IMR-90 (cell line): ENCODE results near the gene TMPRSS2. TPM values are rescaled to one million over a fixed set of nuclear protein-coding genes. Genes with fewer than 3 reads are reported as not detected.

Experiments
- ATAC-seq: fragments of 200-7000 bp; cut with Tn5 transposase; 2 replicates; pipeline ENCODE4 v1.9.1; 2020; ENCODE audit warnings: low read depth, mild to moderate bottlenecking, moderate library complexity
- BruUV-seq: library from RNA; stranded (reverse); fragments of 400-500 nt; replicated peaks from 2 replicates; lab custom pipeline; 2021; lab: Mats Ljungman, UMichigan
- CTCF ChIA-PET: fragments of 300-600 bp; formaldehyde crosslinking; extraction: SDS; loops from one replicate; lab custom pipeline; 2021; ENCODE audit warnings: antibody characterized with exemption; lab: Yijun Ruan, JAX
- POLR2A ChIA-PET: fragments of 300-600 bp; sonication (Branson Sonifier 250); formaldehyde crosslinking; loops from one replicate; lab custom pipeline; 2022; ENCODE audit warnings: antibody characterized with exemption; ENCODE audit not compliant: unreplicated experiment; lab: Charles Lee
- DNase-seq: peaks from one replicate; pipeline ENCODE4 v3.0.0; 2013
- H2AFZ ChIP-seq: replicated peaks from 2 replicates; pipeline ENCODE3; 2013; ENCODE audit warnings: low read length, mild to moderate bottlenecking; ENCODE audit not compliant: poor library complexity
- H2AK5ac ChIP-seq: 2 replicates; pipeline ENCODE4 v1.6.1; 2013; ENCODE audit warnings: low read depth, low read length, inconsistent platforms
- H2AK9ac ChIP-seq: replicated peaks from 2 replicates; pipeline ENCODE3; 2013; ENCODE audit warnings: mild to moderate bottlenecking, low read depth, low read length, moderate library complexity; ENCODE audit not compliant: poor library complexity
- H2BK120ac ChIP-seq: 2 replicates; pipeline ENCODE4 v1.6.1; 2013; ENCODE audit warnings: low read depth, low read length, inconsistent platforms
- H2BK15ac ChIP-seq: 3 replicates; pipeline ENCODE4 v1.6.1; 2013; ENCODE audit warnings: low read depth, low read length, inconsistent platforms
- H2BK20ac ChIP-seq: 2 replicates; pipeline ENCODE4 v1.6.1; 2013; ENCODE audit warnings: low read depth, mild to moderate bottlenecking, inconsistent platforms, low read length, moderate library complexity
- H2BK5ac ChIP-seq: 2 replicates; pipeline ENCODE4 v1.6.1; 2013; ENCODE audit warnings: mild to moderate bottlenecking, low read depth, low read length, inconsistent platforms; ENCODE audit not compliant: poor library complexity, severe bottlenecking
- H3K14ac ChIP-seq: replicated peaks from 2 replicates; pipeline ENCODE4 v1.6.1; 2013; ENCODE audit warnings: low read depth, low read length, inconsistent platforms
- H3K18ac ChIP-seq: 2 replicates; pipeline ENCODE4 v1.6.1; 2013; ENCODE audit warnings: low read depth, low read length, control low read depth
- H3K23ac ChIP-seq: 2 replicates; pipeline ENCODE4 v1.6.1; 2013; ENCODE audit warnings: low read depth, low read length, inconsistent platforms
- H3K27ac ChIP-seq: 2 replicates; pipeline ENCODE4 v1.5.1; 2013; ENCODE audit warnings: mild to moderate bottlenecking, control low read depth, low read length; ENCODE audit not compliant: insufficient read depth
- H3K27me3 ChIP-seq: 2 replicates; pipeline ENCODE4 v1.6.1; 2013; ENCODE audit warnings: low read length; ENCODE audit not compliant: control insufficient read depth, insufficient read depth
- H3K36me3 ChIP-seq: 2 replicates; pipeline ENCODE4 v1.6.1; 2013; ENCODE audit warnings: low read length, mixed read lengths; ENCODE audit not compliant: control insufficient read depth, insufficient read depth
- H3K4ac ChIP-seq: 2 replicates; pipeline ENCODE4 v1.6.1; 2013; ENCODE audit warnings: low read depth, low read length, inconsistent platforms
- H3K4me1 ChIP-seq: 2 replicates; pipeline ENCODE4 v1.6.1; 2013; ENCODE audit warnings: low read length, mixed read lengths; ENCODE audit not compliant: control insufficient read depth, insufficient read depth
- H3K4me2 ChIP-seq: 2 replicates; pipeline ENCODE4 v1.6.1; 2013; ENCODE audit warnings: low read depth, mild to moderate bottlenecking, control low read depth, low read length, moderate library complexity
- H3K4me3 ChIP-seq: 2 replicates; pipeline ENCODE4 v1.5.1; 2013; ENCODE audit warnings: low read depth, mild to moderate bottlenecking, control low read depth, low read length, moderate library complexity; ENCODE audit not compliant: insufficient read depth
- H3K56ac ChIP-seq: 2 replicates; pipeline ENCODE4 v1.6.1; 2013; ENCODE audit warnings: low read length, inconsistent platforms; ENCODE audit not compliant: insufficient read depth; ENCODE audit errors: extremely low read depth
- H3K79me1 ChIP-seq, 2 experiments: 2 replicates each; pipeline ENCODE4 v1.6.1; 2013; ENCODE audit warnings: low read length in 2 of 2, inconsistent platforms in 1 of 2, low read depth in 1 of 2
- H3K9ac ChIP-seq: 2 replicates; pipeline ENCODE4 v1.6.1; 2013; ENCODE audit warnings: low read depth, low read length, control low read depth
- H3K9me1 ChIP-seq: 2 replicates; pipeline ENCODE4 v1.6.1; 2013; ENCODE audit warnings: low read length, inconsistent platforms; ENCODE audit not compliant: insufficient read depth
- H3K9me3 ChIP-seq: 2 replicates; pipeline ENCODE4 v1.6.1; 2013; ENCODE audit warnings: low read length; ENCODE audit not compliant: control insufficient read depth, insufficient read depth
- H4K20me1 ChIP-seq: 2 replicates; pipeline ENCODE4 v1.6.1; 2013; ENCODE audit warnings: low read length, inconsistent platforms; ENCODE audit not compliant: insufficient read depth
- H4K5ac ChIP-seq: 2 replicates; pipeline ENCODE4 v1.6.1; 2013; ENCODE audit warnings: mild to moderate bottlenecking, low read depth, low read length, control low read depth
- H4K8ac ChIP-seq, 2 experiments: 2 replicates each; pipeline ENCODE4 v1.6.1; 2013; ENCODE audit warnings: low read depth in 2 of 2, low read length in 2 of 2, control low read depth in 1 of 2, inconsistent platforms in 1 of 2
- H4K91ac ChIP-seq: 2 replicates; pipeline ENCODE4 v1.6.1; 2013; ENCODE audit warnings: low read depth, low read length, inconsistent platforms; ENCODE audit not compliant: insufficient read depth
- CEBPB ChIP-seq: IDR thresholded peaks from 2 replicates; pipeline ENCODE4 v1.6.1; 2012; ENCODE audit warnings: low read depth, low read length, improper control_type of control experiment
- CHD1 ChIP-seq: IDR thresholded peaks from 2 replicates; pipeline ENCODE4 v1.6.1; 2012; ENCODE audit warnings: low read depth, low read length, improper control_type of control experiment
- FOS ChIP-seq: fragments of 150-350 bp; IDR thresholded peaks from 2 replicates; pipeline ENCODE4 v1.6.1; 2016; ENCODE audit warnings: low read depth, low read length
- MAZ ChIP-seq: IDR thresholded peaks from 2 replicates; pipeline ENCODE4 v1.6.1; 2012; ENCODE audit warnings: low read depth, mild to moderate bottlenecking, low read length, improper control_type of control experiment, moderate library complexity, borderline replicate concordance
- MXI1 ChIP-seq: IDR thresholded peaks from 2 replicates; pipeline ENCODE4 v1.6.1; 2012; ENCODE audit warnings: low read depth, mild to moderate bottlenecking, low read length, moderate library complexity, borderline replicate concordance
- NFE2L2 ChIP-seq: fragments of 150-350 bp; IDR thresholded peaks from 2 replicates; pipeline ENCODE4 v1.6.1; 2016; ENCODE audit warnings: low read depth, mild to moderate bottlenecking, low read length
- POLR2A ChIP-seq: IDR thresholded peaks from 2 replicates; pipeline ENCODE4 v1.6.1; 2012; ENCODE audit warnings: mild to moderate bottlenecking, low read depth, low read length
- RCOR1 ChIP-seq: IDR thresholded peaks from 2 replicates; pipeline ENCODE4 v1.6.1; 2012; ENCODE audit warnings: mild to moderate bottlenecking, low read length, improper control_type of control experiment; ENCODE audit not compliant: insufficient replicate concordance
- WGBS, 2 experiments: methylation state at CpG; one replicate each; pipeline versions ENCODE4 v1.1.5 to v1.1.7; 2013; ENCODE audit warnings: missing lambda C conversion rate in 2 of 2; ENCODE audit not compliant: insufficient read length in 1 of 2; ENCODE audit errors: extremely low coverage in 2 of 2; 5-methylcytosine and 5-hydroxymethylcytosine counted together
- dilution Hi-C: fragments of 300-500 bp; cut with HindIII; formaldehyde crosslinking; loops from one replicate; pipeline ENCODE4 v1.14.3; 2018; ENCODE audit warnings: low sequenced_read_pairs; ENCODE audit not compliant: unreplicated experiment
- in situ Hi-C: fragments of 300-500 bp; cut with MboI; formaldehyde crosslinking; loops from 3 replicates; pipeline ENCODE4 v1.14.3; 2019; ENCODE audit warnings: low sequenced_read_pairs, inconsistent platforms, mixed read lengths
- intact Hi-C: fragments of 100-400 bp; cut with micrococcal nuclease; formaldehyde crosslinking; loops from 2 replicates; pipeline ENCODE4 v1.10.0; 2022
- polyA plus RNA-seq, 3 experiments: library from polyadenylated mRNA; depleted of rRNA; stranded (reverse); fragments of >200 nt; gene quantifications; 2 replicates each; pipeline ENCODE4 v1.2.3, GENCODE V29; 2012; ENCODE audit warnings: low replicate concordance in 1 of 3
- total RNA-seq: library from RNA; depleted of rRNA; stranded (reverse); fragments of >200 nt; gene quantifications from 2 replicates; pipeline ENCODE4 v1.2.3, GENCODE V29; 2012
- TF ChIP-seq, protein P1 (sequence below): fragments of 150-350 bp; IDR thresholded peaks from 2 replicates; pipeline ENCODE4 v1.6.1; 2017; ENCODE audit warnings: mild to moderate bottlenecking, antibody characterized with exemption, low read length, low read depth

The TMPRSS2 gene
- total and polyA plus RNA-seq, 2 of the 4 experiments (the other 2 are of a cell fraction), result not detected

DNA sequence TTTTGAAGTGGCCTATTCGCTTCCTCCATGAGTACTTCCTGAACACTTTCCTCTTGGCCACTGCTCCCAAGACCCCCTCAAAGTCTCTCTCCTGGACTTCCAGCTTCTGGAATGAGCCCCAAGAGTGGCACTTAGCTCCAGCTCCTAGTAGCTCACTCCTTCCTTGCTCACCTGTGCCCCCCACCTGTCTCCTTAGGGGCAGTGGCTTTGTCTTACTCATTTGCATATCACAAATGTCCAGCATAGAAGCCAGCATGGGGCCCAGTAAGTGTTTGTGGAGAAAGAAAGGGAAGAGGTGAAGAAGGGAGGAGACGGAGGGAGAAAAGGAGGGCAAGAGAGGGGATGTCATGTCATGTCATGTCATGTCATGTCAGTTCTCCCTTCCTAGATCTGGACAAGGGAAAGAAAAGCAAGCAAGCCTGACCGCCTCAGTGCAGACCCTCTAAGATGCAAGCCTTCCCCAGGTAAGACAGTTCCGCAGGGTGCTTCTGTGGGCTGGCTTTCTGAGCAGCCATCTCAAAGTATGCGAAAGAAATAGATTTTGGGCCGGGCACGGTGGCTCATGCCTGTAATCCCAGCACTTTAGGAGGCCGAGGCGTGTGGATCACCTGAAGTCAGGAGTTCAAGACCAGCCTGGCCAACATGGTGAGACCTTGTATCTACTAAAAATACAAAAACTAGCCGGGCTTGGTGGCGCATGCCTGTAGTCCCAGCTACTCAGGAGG lies 88.8 kb downstream of the TMPRSS2 start:
- Histone ChIP-seq H4K91ac (no peak overlapping the region), H3K14ac (no peak overlapping the region), H3K27me3 (no peaks in the 10 kb centered on the region), H2AK5ac (no peak overlapping the region), H3K79me1 (no peaks in the 10 kb centered on the region), H3K27ac (no peak overlapping the region), H3K9ac (no peak overlapping the region), H3K9me1 (peaks cover 3% of the 10 kb centered on the region; the same call in 1 of the 2 replicates), H2AFZ (no peak overlapping the region), H2BK120ac (no peak overlapping the region), H4K8ac (no peak overlapping the region), H3K9me3 (no peaks in the 10 kb centered on the region), H3K4me3 (no peak overlapping the region), H3K4me1 (no peaks in the 10 kb centered on the region), H2BK5ac (no peak overlapping the region), H3K4me2 (no peak overlapping the region), H2BK20ac (no peak overlapping the region), H3K18ac (no peak overlapping the region), H3K23ac (no peak overlapping the region), H4K5ac (no peak overlapping the region), H3K4ac (no peak overlapping the region), H2AK9ac (no peak overlapping the region), H3K56ac (no peak overlapping the region), H4K20me1 (no peaks in the 10 kb centered on the region), H3K36me3 (no peaks in the 10 kb centered on the region), H2BK15ac (no peak overlapping the region)
- no peak for ATAC-seq
- no peak for TF ChIP-seq POLR2A
- no peak for TF ChIP-seq CHD1
- TF ChIP-seq, protein P1, sequence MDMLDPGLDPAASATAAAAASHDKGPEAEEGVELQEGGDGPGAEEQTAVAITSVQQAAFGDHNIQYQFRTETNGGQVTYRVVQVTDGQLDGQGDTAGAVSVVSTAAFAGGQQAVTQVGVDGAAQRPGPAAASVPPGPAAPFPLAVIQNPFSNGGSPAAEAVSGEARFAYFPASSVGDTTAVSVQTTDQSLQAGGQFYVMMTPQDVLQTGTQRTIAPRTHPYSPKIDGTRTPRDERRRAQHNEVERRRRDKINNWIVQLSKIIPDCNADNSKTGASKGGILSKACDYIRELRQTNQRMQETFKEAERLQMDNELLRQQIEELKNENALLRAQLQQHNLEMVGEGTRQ, result no peak
- no peak for TF ChIP-seq CEBPB
- no peak for TF ChIP-seq FOS
- TF ChIP-seq MAZ, result no peak
- no peak for TF ChIP-seq RCOR1
- TF ChIP-seq NFE2L2, result no peak
- no peak for TF ChIP-seq MXI1
- ChIA-PET CTCF (no interaction called here), POLR2A (no interaction called here)
- intact Hi-C loops, result no loop called here
- in situ Hi-C loops, result no loop called here
- WGBS, 2 experiments, result 90% methylated on average over 2 of the region's 11 CpGs; no CpG with 5 or more reads in 1 of the 2 experiments
- no TSS peak for BruUV-seq
- dilution Hi-C loops, result no loop called here
- DNase-seq, result no peak
